GM19467 (cell line): ENCODE measurements around the gene NOS3.

Experiments
- ATAC-seq: cut with Tn5 transposase; IDR thresholded peaks from one replicate; pipeline ENCODE4 v1.9.1; 2021; ENCODE audit warnings: mild to moderate bottlenecking, moderate library complexity; ENCODE audit not compliant: unreplicated experiment

Gene NOS3

GRCh38 chr7:150990416-150991186, at the start of gene NOS3:
Gene NOS3, plus strand, starts transcription at chr7:150991017. Its CDS starts 2,787 bp downstream, at chr7:150993804.
- no peak for ATAC-seq

GRCh38 chr7:150941351-150942000, 49.3 kb upstream of the NOS3 start:
- ATAC-seq: no peak

- no peak for ATAC-seq
Observed at GRCh38 chr7:150942001-150942590, 48.7 kb upstream of the NOS3 start.

- no peak for ATAC-seq
Observed at GRCh38 chr7:150942591-150943452, 48.0 kb upstream of the NOS3 start.

- no peak for ATAC-seq
Observed at GRCh38 chr7:150943453-150943814, 47.4 kb upstream of the NOS3 start.

GRCh38 chr7:150944066-150945042, 46.5 kb upstream of the NOS3 start:
- no peak for ATAC-seq

- no peak for ATAC-seq
Observed at GRCh38 chr7:150945171-150945852, 45.5 kb upstream of the NOS3 start.

GRCh38 chr7:150945853-150946420, 44.9 kb upstream of the NOS3 start:
- no peak for ATAC-seq

GRCh38 chr7:150946421-150947240, 44.2 kb upstream of the NOS3 start:
- no peak for ATAC-seq

- no peak for ATAC-seq
Observed at GRCh38 chr7:150947241-150947745, 43.5 kb upstream of the NOS3 start.

GRCh38 chr7:150947761-150948651, 42.8 kb upstream of the NOS3 start:
- ATAC-seq: no peak

- no peak for ATAC-seq
Observed at GRCh38 chr7:150948791-150949251, 42.0 kb upstream of the NOS3 start.

- ATAC-seq: no peak
Observed at GRCh38 chr7:150949564-150949963, 41.3 kb upstream of the NOS3 start.

- ATAC-seq: no peak
Observed at GRCh38 chr7:150949971-150950491, 40.8 kb upstream of the NOS3 start.

- ATAC-seq: no peak
Observed at GRCh38 chr7:150950496-150951180, 40.2 kb upstream of the NOS3 start.

GRCh38 chr7:150951181-150951520, 39.7 kb upstream of the NOS3 start:
- no peak for ATAC-seq
